Skeletal muscle satellite cell (primary cell): ENCODE measurements around the gene ZNF764. TPM values are rescaled to one million over a fixed set of nuclear protein-coding genes. Genes with fewer than 3 reads are reported as not detected.

ENCODE experiments used
- small RNA-seq: library from RNA; depleted of rRNA; stranded (forward); fragments of <200 nt; gene quantifications from one replicate; pipeline ENCODE3, GENCODE V24; 2012

The ZNF764 gene

Small RNA genes lying within 50 kb of the gene (small RNA-seq; reads per million reads assigned to genes)
- gene AC093249.4 (not detected), gene MIR4518 (not detected)
